ENCODE measurements around the gene PLPP2.

Gene PLPP2

GRCh38 chr19:294946-295686 lies 3.9 kb upstream of the PLPP2 start:
- peaks cover 12% of the 10 kb centered on the region for H3K27me3 ChIP-seq (ENCODE audit: control insufficient read depth, low read length)
- H3K4me3 ChIP-seq (ENCODE audit: low read length) = no peak overlapping the region
- no peaks in the 10 kb centered on the region for H3K4me1 ChIP-seq (ENCODE audit: control insufficient read depth, low read length)
- no peaks in the 10 kb centered on the region for H3F3A ChIP-seq (ENCODE audit: control insufficient read depth, insufficient read depth)
- H3K79me2 ChIP-seq (ENCODE audit: control insufficient read depth, low read length) = no peaks in the 10 kb centered on the region
- no peaks in the 10 kb centered on the region for H3K36me3 ChIP-seq (ENCODE audit: control insufficient read depth, low read length)
- no peaks in the 10 kb centered on the region for H3K9me2 ChIP-seq (replicated peaks; ENCODE audit: control insufficient read depth, low read length)
- H3K4me2 ChIP-seq (ENCODE audit: low read length) = no peak overlapping the region
- no peak overlapping the region for H3K27ac ChIP-seq (ENCODE audit: low read depth, low read length)
- TF ChIP-seq CTCF (IDR thresholded peaks at IDR 0.05; ENCODE audit: low read depth, low read length, poor library complexity, severe bottlenecking) (peak; percentile 80), EZH2phosphoT487 (IDR thresholded peaks at IDR 0.05; ENCODE audit: borderline replicate concordance, low read length) (no peak)
- H3K9me3 ChIP-seq (ENCODE audit: control insufficient read depth, insufficient read depth, low read length) = no peaks in the 10 kb centered on the region
- no peaks in the 10 kb centered on the region for H4K20me1 ChIP-seq (ENCODE audit: control insufficient read depth, insufficient read depth, low read depth, low read length)

DNA sequence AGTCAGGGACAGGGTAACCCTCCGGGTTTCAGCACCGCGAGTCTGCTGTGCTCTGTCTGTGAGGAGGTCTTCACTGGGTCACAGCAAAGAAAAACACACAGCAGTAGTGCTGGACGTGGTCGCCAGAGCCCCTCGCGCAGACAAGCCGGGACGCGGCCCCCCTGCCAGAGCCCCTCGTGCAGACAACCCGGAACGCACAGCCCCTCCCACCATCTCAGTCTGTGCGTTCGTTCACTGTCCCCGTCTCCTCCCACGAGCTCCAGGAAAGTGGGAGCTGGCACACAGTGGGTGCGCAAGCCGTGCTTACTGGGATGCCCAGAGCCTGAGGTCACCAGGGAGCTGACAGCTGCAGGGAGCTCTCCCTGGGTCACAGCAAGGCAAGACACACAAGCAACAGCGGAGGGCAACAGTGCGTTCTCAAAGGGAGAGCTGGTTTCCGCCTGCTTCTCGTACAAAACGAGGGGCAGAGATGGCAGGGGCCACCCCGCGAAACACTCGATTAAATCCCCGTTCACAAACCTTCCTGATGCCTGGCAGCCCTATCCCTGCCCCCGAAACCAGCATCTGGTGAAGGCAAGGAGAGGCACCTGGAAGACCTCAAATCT lies 3.2 kb upstream of the PLPP2 start:
- no peaks in the 10 kb centered on the region for H3F3A ChIP-seq (ENCODE audit: control insufficient read depth, insufficient read depth)
- H3K36me3 ChIP-seq (ENCODE audit: control insufficient read depth, low read length) = no peaks in the 10 kb centered on the region
- no peak overlapping the region for H3K4me3 ChIP-seq (ENCODE audit: low read length)
- no peaks in the 10 kb centered on the region for H3K9me2 ChIP-seq (replicated peaks; ENCODE audit: control insufficient read depth, low read length)
- no peak for TF ChIP-seq EZH2phosphoT487 (IDR thresholded peaks at IDR 0.05; ENCODE audit: borderline replicate concordance, low read length)
- no peak for TF ChIP-seq CTCF (IDR thresholded peaks at IDR 0.05; ENCODE audit: low read depth, low read length, poor library complexity, severe bottlenecking)
- no peaks in the 10 kb centered on the region for H3K9me3 ChIP-seq (ENCODE audit: control insufficient read depth, insufficient read depth, low read length)
- H3K4me1 ChIP-seq (ENCODE audit: control insufficient read depth, low read length) = no peaks in the 10 kb centered on the region
- peaks cover 12% of the 10 kb centered on the region for H3K27me3 ChIP-seq (ENCODE audit: control insufficient read depth, low read length)
- H4K20me1 ChIP-seq (ENCODE audit: control insufficient read depth, insufficient read depth, low read depth, low read length) = no peaks in the 10 kb centered on the region
- no peak overlapping the region for H3K27ac ChIP-seq (ENCODE audit: low read depth, low read length)
- H3K4me2 ChIP-seq (ENCODE audit: low read length) = no peak overlapping the region
- no peaks in the 10 kb centered on the region for H3K79me2 ChIP-seq (ENCODE audit: control insufficient read depth, low read length)

DNA sequence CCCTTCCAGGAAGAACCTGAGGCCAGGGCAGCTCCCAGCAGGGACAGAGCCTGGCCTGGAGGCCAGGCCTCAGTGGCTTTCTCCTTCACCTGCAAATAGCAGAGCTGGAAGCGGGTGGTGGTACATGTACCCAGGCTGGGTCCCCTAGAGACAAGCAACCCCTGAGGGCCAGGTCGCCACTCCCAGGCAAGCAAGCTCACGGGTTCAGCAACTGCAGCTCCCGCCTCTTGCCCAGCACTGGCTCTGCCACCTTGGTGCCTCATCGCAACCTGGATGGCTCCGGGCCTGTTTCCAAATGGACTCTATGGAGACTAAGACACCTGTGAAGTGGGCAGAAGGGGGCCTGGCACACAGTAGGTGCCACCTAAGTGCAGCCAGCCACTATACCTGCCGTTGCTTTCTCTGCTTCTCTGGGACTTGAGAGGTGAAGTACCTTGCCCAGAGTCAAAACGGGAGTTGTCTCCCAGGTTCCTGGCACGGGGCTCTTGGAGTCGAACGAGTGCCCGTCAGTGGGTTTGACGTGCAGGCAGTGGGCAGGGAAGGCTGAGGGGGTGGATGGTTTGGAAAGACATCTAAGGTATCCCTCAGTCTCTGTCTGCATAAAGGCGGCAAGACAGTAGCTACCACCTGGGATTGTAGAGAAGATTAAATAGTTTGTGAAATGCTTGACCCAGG lies 2.4 kb upstream of the PLPP2 start:
- no peaks in the 10 kb centered on the region for H3K9me3 ChIP-seq (ENCODE audit: control insufficient read depth, insufficient read depth, low read length)
- TF ChIP-seq EZH2phosphoT487 (IDR thresholded peaks at IDR 0.05; ENCODE audit: borderline replicate concordance, low read length) (no peak), CTCF (IDR thresholded peaks at IDR 0.05; ENCODE audit: low read depth, low read length, poor library complexity, severe bottlenecking) (no peak)
- H3F3A ChIP-seq (ENCODE audit: control insufficient read depth, insufficient read depth) = no peaks in the 10 kb centered on the region
- H3K4me1 ChIP-seq (ENCODE audit: control insufficient read depth, low read length) = no peaks in the 10 kb centered on the region
- no peaks in the 10 kb centered on the region for H3K36me3 ChIP-seq (ENCODE audit: control insufficient read depth, low read length)
- peaks cover 12% of the 10 kb centered on the region for H3K27me3 ChIP-seq (ENCODE audit: control insufficient read depth, low read length)
- H3K4me2 ChIP-seq (ENCODE audit: low read length) = no peak overlapping the region
- no peak overlapping the region for H3K27ac ChIP-seq (ENCODE audit: low read depth, low read length)
- H3K4me3 ChIP-seq (ENCODE audit: low read length) = no peak overlapping the region
- H4K20me1 ChIP-seq (ENCODE audit: control insufficient read depth, insufficient read depth, low read depth, low read length) = no peaks in the 10 kb centered on the region
- H3K9me2 ChIP-seq (replicated peaks; ENCODE audit: control insufficient read depth, low read length) = no peaks in the 10 kb centered on the region
- no peaks in the 10 kb centered on the region for H3K79me2 ChIP-seq (ENCODE audit: control insufficient read depth, low read length)
